ENCODE measurements around the gene BRPF3.

BRPF3 gene

GRCh38 chr6:36232172-36232571 is 35.6 kb downstream of the BRPF3 start:
- TF ChIP-seq ZFX (IDR thresholded peaks at IDR 0.05; ENCODE audit: borderline replicate concordance), result no peak
- no peak for TF ChIP-seq CTCF (IDR thresholded peaks at IDR 0.05)
- no peak overlapping the region for H3K27ac ChIP-seq

GRCh38 chr6:36235309-36235708 is 38.8 kb downstream of the BRPF3 start:
- TF ChIP-seq ZFX (IDR thresholded peaks at IDR 0.05; ENCODE audit: borderline replicate concordance), result no peak
- TF ChIP-seq CTCF (IDR thresholded peaks at IDR 0.05), result no peak
- H3K27ac ChIP-seq, result no peak overlapping the region

GRCh38 chr6:36235862-36236261 is 39.3 kb downstream of the BRPF3 start:
- no peak overlapping the region for H3K27ac ChIP-seq
- TF ChIP-seq ZFX (IDR thresholded peaks at IDR 0.05; ENCODE audit: borderline replicate concordance), result no peak
- TF ChIP-seq CTCF (IDR thresholded peaks at IDR 0.05), result no peak

- no peak overlapping the region for H3K27ac ChIP-seq
- TF ChIP-seq CTCF (IDR thresholded peaks at IDR 0.05) (no peak), ZFX (IDR thresholded peaks at IDR 0.05; ENCODE audit: borderline replicate concordance) (no peak)
Observed at GRCh38 chr6:36239774-36240173, 43.2 kb downstream of the BRPF3 start.

GRCh38 chr6:36241728-36242127 is 45.2 kb downstream of the BRPF3 start:
- no peak for TF ChIP-seq ZFX (IDR thresholded peaks at IDR 0.05; ENCODE audit: borderline replicate concordance)
- H3K27ac ChIP-seq, result no peak overlapping the region

GRCh38 chr6:36242161-36242560 is 45.6 kb downstream of the BRPF3 start:
- TF ChIP-seq CTCF (IDR thresholded peaks at IDR 0.05) (no peak), ZFX (IDR thresholded peaks at IDR 0.05; ENCODE audit: borderline replicate concordance) (no peak)
- no peak overlapping the region for H3K27ac ChIP-seq

GRCh38 chr6:36242626-36243025 is 46.1 kb downstream of the BRPF3 start:
- no peak overlapping the region for H3K27ac ChIP-seq
- TF ChIP-seq CTCF (IDR thresholded peaks at IDR 0.05), result no peak
- no peak for TF ChIP-seq ZFX (IDR thresholded peaks at IDR 0.05; ENCODE audit: borderline replicate concordance)

- TF ChIP-seq CTCF (IDR thresholded peaks at IDR 0.05) (no peak), ZFX (IDR thresholded peaks at IDR 0.05; ENCODE audit: borderline replicate concordance) (no peak)
- no peak overlapping the region for H3K27ac ChIP-seq
Observed at GRCh38 chr6:36243562-36244212, 47.1 kb downstream of the BRPF3 start.
